Gastroesophageal sphincter (tissue), 3 donors: ENCODE measurements around the gene PTGES3L.

Experiments used
- CTCF ChIP-seq, 4 experiments: fragments of 200-600 bp in 2 of 4; fragments of 450-650 bp in 2 of 4; sonication (generic) in 1 of 4; IDR thresholded peaks; one replicate each; pipeline ENCODE4 v1.5.1; 2017 to 2019; ENCODE audit warnings: antibody characterized with exemption in 4 of 4, mild to moderate bottlenecking in 2 of 4, moderate library complexity in 2 of 4
- EP300 ChIP-seq: sonication (generic); formaldehyde crosslinking; IDR thresholded peaks from one replicate; pipeline ENCODE4 v1.6.1; 2017; ENCODE audit warnings: antibody characterized with exemption, mild to moderate bottlenecking
- POLR2A ChIP-seq, 2 donors: fragments of 450-650 bp; IDR thresholded peaks; one replicate each; pipeline ENCODE4 v1.6.1; 2017; ENCODE audit warnings: antibody characterized with exemption in 2 of 2, mild to moderate bottlenecking in 2 of 2, moderate library complexity in 1 of 2
- POLR2AphosphoS5 ChIP-seq: sonication (generic); formaldehyde crosslinking; IDR thresholded peaks from one replicate; pipeline ENCODE4 v1.6.1; 2017; ENCODE audit warnings: antibody characterized with exemption

GRCh38 chr17:43024407-43025289 lies 44.8 kb upstream of the PTGES3L start, which contains the start of gene RND2:
- TF ChIP-seq CTCF (IDR thresholded peaks at IDR 0.05), result peak in 3 of 4 experiments; percentile 83 to 88 (median 86)
- peak in 1 of 2 donors; percentile 34 for TF ChIP-seq POLR2A (IDR thresholded peaks at IDR 0.05)
- TF ChIP-seq POLR2AphosphoS5, result peak; percentile 39
- TF ChIP-seq EP300, result no peak
